GM19238 (cell line): ENCODE results near the gene MXD4.
A peak's percentile ranks its signal among the peaks of the same experiment; 100 is the strongest.

Experiments
- DNase-seq: peaks from one replicate; pipeline ENCODE4 v3.0.0; 2011; ENCODE audit warnings: low spot score; ENCODE audit not compliant: insufficient read length

MXD4 gene

DNA sequence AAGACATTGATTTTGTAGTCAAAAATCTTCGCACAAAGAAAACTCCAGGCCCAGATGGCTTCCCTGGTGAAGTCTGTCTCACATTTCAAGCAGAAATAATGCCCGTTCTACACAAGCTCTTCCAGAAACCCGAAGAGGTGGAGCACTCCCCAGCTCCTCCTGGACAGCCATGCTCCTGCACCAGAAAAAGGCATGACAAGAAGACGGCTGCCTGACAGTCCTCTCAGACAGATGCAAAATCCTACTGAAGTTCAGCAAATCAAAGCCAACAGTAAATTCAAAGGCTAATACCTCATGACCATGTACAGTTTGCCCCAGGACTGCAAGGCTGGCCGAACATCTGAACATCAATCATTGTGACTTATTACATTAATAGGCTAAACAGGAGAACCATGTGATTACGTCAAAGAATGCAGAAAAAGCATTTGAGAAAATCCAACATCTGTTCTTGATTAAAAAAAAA is 30.8 kb upstream of the MXD4 start:
- DNase-seq = no peak

DNA sequence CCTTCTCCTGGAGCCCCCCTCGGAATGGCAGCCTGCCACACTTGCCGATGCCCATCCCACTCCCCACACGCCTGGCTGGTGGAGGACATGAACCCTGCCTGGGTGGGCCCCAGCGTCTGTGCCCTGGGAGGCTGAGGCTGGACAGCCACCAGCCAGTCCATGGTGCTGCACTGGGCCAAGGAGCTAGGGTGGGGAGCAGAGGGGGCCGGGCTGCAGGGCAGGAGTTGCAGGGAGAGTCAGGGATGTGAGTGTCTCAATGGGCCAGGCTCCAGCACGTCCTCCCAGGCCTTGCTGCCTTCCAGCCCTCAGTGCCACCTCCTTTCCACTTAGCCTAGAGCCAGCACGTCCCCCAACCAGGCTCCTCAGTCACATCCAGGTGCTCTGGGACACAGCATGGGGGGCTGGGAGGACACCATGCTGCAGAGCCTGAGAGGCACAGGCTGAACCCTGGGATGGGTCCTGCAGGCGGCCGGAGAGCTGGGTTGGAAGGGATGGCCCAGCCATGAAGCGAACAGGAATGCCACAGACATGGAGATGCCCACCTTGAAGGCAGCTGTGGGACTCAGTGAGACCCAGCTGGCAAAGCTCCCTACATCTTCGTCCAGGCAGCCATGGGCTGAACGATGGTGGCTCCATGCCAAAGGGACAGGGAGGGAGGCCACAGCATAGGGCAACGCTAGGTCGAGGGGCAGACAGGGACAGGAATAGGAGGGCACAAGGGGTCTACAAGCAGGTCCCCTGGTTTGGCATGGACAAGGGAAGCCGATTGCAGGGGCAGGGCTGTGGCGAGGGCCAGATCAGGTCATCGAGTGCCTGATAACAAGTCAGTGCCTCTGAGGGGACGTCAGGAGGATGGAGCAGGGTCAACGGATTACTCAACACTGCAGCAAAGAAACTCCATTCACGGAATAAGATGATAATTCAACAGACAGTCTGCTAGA is 30.1 kb upstream of the MXD4 start:
- no peak for DNase-seq

DNA sequence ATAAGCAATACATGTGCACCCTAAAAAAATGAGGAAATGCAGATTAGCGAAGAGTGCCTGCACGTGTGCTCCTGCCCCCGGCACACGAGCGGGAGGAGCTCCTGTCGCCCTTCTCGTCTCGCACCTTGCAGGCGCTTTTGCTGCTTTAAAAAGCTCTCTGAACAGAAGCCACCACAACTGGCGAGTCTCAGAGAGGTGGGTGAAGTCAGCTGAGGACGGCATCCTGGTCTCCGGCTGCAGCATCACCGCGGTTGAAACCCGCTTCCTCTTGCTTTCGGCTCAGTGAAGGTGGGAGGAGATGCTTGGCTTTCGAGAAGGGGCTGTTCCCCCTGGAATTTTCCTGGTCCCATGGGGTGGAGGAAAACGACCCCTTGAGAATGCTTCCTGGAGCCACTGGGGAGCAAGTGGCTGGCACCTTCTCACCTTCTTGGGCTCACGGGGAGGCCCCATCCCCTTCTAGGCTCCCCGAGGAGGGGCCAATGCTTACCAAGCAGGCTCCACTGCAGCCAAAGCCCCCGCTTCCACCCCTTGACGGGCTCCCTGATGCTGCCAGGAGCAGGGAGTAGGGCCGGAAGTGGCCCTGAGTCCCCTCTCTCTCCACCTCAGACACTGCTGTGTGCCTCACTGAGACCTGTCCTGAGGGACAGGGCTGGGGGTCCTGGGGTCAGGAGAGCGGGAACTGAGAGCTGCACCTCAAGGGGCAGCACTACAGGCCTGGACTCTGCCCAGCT is 29.2 kb upstream of the MXD4 start:
- DNase-seq = peak; percentile 38

DNA sequence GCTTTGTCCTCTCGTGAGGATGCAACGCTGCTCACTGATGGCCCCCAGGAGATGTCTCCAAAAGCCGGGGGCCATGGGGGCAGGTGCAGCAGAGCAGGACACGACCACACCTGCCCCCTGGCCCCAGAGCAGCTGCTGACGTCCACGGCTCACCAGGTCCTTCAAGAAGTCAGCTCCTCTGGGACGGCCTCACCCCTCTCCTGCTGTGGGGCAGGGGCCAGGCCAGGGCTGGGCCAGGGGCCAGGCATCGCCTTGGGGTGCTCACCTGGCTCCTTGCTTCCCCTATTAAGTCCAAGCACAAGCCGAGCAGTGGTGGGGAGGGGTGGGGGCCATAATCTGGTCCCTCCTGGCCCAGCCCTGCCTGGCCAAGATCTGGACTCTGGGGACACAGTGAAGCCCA is 28.6 kb upstream of the MXD4 start:
- DNase-seq = no peak

DNA sequence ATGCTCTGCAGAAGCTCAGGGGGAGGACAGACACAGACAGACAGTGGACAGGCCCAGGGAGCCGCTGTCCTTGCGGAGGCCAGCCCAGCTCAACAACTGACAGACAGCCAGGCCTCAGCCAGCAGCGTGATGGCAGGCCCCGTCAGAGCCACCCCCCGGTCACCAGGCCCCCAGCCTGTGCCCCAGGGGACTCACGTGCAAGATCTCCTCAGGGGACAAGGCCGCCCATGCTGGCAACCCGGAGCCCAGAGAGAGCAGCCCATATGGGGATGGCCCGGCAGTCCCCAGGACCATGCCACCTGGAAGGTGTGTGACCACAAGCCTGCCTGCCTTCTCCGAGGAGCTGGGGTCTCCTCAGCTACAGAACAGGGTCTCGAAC is 28.0 kb upstream of the MXD4 start:
- DNase-seq = no peak

DNA sequence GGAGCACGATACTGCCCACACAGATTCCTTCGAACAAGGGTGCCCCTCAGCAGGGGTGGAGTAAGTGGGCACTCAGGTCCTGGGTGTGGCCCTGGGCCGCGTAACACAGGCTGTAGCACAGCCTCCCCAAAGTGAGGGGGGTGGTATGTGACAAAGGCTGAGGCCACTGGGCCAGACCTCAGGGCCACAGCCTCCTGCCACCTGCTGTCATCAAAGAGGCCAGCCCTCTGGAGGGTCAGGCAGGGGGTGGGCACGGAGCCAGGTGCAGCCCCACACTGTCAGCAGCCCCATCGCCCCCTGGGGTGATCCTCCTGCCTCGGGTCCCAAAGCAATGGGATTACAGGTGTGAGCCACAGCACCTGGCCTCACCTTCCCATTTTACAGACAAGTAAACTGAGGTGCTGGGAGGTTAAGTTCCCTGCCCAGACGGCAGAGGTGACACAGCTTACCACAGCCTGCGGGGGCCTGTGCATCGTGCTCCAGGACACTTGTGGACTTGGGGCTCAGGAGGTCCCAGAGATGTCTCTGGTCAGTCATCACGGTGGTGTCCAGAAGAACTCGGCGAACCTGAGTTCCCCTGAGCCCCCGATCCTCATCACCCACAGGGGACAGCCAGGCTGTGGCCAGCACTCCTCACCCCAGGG is 27.5 kb upstream of the MXD4 start:
- DNase-seq = no peak

DNA sequence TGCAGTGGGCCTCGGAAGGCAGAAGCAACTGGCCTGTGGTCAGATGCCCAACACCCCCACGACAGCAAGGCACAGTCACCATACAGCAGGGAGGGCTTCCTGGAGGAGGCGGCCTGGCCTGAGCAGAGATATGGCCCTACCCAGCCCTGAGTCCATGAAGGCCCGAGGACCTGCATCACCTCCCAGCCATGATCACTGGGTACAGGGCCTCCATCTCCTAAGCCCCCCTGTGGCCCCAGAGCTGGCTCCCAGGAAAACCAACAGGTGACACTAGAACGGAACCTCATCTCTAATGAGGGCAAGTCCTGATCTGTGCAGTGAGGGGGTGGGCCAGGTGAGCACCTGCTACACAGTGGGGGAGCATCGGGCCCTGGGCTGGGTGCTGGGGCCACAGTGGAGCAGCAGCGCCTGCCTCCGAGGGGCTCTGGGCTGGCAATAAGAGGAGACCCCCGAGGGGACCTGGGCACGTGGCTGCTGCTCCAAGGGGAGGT is 26.2 kb upstream of the MXD4 start:
- DNase-seq = no peak

DNA sequence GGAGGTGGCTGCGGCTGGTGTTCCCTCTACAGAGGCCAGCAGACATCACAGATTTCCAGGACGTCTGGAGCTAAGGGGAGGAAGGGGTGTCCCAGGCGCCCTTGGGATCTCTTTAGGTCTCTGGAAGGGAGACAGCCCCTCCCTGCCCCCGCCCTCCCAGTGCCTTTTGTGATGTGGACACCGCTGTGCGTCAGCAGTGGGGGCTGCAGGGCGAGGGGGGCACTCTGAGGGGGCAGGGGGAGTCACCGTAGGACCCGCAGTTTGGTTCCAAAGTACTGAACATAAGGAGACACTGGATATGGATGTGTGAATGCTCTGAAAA is 25.6 kb upstream of the MXD4 start:
- no peak for DNase-seq

DNA sequence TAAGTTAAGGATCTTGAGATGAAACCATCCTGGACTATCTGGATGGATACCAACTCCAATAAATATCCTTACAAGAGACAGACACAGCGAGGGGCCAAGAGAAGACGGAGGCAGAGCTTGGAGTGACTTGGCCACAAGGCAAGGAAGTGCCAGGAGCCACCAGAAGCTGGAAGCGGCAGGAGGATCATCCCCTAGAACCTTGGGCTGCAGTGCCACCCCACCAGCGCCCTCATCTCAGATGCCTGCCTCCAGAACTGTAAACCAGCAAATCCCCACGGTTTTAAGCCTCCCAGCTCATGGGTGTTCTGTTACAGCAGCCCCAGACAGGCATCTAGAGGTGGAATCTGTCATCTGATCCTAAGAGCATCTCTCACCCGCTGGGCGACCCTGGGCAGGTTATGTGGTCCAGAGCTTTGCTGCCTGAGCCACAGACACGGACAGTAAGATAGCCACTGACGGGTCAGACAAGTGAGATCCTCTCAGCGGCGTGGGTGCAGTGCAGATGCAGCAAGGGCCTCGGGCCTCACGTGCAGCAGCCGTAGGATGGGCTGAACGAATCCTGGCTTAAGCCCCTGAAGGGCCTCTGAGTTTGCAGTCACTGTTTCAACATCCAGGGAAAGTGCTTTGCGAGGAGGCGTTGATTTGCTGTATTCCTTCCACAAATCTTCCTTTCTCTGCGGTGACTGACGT is 25.1 kb upstream of the MXD4 start:
- no peak for DNase-seq

DNA sequence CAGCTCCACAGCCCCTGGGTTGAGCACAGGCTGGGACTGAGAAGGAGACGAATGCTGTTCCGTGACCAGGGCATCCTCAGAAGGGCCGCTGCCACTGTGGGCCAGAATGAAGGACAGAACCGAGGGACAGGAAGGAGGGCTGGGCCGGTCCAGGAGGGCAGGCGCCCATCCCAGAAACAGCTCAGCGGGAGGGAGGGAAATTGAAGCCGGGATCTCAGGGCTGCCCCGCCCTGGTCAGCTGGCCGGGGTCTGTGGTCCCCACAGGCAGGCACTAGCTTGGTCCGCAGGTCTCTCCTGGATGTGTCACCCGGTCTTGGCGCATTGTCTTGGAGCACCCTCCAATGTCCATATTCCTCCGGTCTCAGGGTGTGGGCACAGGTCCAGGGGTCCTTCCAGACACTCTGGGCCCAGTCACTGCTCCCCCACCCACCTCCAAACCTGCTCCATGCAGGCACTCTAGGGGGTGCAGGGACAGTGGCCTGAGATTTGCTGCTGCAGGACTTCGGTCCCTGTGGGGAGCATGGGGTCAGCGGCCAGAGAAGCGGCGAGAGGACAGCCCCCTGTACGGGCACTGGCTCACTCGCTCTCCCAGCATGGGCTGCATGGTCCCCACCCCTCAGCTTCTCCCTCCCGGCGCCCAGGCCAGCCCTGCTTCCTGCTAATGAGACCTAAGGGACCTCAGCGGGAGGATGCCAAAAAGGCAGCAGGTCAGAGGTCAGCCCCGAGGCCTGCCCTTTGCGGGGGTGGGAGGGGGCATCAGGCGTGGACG is 23.9 kb upstream of the MXD4 start:
- no peak for DNase-seq

DNA sequence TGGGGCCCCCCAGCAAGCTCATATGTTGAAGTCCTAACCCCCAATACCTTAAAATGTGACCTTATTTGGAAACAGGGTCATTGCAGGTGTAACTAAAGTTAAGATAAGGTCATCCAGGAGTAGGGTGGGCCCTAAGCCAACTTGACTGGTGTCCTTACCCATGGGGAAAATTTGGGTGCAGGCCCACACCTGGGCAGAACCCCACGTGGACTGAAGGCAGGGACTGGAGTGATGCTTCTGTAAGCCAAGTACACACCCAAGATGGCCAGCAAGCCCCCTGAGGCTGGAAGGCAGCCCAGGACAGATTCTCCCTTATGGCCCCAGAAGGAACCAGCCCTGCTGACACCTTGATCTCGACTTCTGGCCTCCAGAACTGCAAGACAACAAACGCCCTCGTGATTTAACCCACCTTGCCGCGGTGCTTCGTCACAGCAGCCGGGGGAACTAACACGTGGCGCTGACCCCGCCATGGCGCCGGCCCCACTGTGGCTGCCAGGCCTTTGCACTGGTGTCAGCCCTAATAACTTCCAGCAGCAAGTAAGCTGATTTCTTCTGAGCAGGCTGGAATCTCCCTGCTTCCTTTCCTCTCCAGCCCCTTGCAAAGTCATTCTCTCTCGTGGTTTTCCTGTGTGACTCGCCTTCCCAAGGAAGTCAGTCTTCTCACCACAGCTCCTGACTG is 23.2 kb upstream of the MXD4 start:
- no peak for DNase-seq

DNA sequence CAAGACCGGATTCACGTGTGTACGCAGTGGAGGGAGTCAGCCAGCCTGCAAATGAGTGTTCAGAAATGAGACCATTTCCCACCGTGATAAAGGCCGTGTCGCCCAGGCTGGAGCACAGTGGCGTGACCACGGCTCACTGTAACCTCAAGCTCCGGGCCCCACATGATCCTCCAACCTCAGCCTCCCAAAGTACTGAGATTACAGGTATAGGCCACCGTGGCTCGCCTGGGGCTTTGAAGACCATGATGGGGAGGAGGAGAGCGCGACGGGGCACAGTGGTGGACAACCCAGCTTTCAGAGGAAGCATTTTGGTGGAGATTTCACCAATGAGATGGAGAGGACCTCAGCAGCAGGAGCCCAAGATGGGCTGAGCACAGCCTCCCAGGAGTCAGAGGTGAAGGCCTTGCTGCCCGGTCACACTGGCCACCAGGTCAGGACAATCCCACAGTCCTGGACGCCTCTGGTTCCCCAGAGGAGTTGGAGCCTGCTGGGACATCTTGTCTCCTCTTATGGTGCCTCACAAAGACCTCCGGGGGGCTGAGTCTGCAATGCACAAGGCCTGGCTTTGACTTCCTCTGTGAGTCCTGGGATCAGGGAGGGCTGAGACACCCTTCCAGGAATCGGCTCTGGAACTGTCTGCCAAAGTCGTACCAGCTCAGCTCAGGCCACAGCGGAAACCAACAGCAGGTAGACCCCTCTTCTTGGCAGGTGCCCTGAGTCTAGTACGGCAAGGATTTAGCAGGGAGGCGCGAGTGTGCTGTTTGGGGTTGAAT is 22.4 kb upstream of the MXD4 start:
- DNase-seq = no peak

DNA sequence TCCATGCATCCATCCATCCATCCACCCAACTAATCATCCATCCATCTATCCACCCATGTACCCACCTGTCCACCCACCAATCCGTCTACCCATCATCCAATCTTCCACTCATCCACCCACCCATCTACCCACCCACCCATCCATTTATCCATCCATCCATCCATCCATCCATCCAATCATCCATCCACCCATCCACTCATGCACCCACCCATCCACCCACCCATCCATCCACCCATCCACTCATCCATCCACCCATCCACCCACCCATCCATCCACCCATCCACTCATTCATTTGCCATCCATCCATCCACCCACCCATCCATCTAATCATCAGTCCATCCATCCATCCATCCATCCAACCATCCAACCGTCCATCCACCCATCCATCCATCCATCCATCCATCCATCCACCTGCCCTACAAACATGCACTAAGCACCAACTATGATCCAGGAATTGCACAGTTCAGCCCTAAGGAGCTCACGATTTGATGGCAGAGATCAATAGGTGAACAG is 21.3 kb upstream of the MXD4 start:
- DNase-seq = no peak

DNA sequence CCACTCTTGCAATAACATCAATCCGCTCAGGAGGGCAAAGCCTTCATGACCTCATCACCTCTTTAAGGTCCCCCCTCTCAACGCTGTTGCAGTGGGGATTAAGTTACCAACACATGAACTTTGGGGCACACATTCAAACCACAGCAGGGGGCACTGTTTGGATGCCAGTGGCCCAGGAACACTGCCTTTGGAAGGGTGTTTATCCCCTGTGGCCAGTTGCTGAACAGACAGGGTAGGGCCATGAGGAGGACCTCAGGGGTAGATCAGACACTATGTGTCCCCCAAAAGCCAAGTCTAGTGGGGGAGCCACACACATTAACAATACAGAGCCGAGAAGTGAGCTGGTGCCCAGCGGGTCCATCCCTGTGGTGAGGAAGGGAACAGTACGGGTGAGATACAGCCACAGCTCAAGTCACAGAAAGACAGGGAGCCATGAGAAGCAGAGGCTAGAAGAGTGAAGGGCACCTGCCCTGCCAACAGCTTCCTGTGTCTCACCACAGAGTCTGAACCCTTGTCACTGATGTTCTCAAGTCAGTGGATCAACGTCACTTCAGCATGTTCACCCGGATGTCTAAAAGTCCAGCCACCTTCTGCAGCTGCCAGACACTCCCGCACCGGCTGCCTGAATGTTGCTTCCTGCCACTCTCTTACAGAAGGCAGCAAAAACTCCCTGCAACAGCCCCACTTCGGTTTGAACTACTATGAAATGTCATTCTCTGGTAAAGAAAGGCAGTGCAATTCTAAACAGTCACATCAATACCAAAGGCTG is 19.9 kb upstream of the MXD4 start:
- DNase-seq = peak; percentile 83

DNA sequence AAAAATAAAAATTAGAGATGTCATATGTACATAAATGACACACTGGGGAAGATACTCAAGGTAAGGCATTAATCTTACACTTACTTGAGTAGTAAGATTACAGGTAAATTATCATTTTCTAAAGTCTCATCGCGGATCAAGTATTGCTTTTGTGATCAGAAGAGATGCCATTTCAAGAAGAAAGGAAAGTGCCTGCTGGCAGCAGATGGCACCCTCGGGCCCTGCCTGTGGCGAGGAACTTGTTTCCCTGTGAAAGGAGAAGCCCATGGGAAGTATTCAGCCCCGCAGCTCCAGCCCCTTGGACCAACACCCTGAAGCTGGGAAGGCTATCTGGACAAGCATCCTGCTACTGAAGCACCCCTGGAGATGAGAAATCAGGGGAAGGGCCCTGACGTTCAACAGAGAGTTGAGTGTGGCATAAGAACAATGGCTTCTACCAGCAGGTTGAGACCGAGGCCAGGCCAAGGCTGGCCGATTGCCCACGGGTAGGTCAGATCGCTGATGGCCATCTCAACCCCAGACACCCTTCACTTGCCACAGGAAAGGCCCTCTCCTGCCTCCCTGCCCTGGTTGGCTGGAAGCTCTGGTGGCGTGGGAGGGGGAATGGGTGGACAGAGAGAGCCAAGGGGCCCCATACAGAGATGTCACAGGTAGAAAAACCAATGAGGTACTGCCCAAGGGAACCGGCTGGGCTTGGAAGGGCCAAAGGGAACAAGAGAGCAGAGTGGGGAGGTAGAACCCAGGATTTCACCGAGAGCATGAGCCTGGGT is 18.8 kb upstream of the MXD4 start:
- DNase-seq = no peak

DNA sequence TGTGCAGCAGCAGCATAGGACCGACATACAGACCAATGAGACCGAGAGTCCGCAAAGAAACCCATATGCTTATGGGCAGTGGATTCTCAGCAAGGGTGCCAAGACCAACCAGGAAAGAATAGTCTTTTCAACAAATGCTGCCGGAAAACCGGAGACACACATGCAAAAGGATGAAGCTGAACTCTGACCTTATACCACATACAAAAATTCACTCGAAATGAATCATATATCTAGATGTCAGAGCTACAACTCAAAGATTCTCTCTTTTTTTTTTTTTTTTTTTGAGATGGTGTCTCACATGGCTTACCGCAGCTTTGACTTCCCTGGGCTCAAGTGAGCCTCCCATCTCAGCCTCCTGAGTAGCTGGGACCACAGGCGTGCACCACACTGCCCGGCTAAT is 16.0 kb upstream of the MXD4 start:
- DNase-seq = no peak

DNA sequence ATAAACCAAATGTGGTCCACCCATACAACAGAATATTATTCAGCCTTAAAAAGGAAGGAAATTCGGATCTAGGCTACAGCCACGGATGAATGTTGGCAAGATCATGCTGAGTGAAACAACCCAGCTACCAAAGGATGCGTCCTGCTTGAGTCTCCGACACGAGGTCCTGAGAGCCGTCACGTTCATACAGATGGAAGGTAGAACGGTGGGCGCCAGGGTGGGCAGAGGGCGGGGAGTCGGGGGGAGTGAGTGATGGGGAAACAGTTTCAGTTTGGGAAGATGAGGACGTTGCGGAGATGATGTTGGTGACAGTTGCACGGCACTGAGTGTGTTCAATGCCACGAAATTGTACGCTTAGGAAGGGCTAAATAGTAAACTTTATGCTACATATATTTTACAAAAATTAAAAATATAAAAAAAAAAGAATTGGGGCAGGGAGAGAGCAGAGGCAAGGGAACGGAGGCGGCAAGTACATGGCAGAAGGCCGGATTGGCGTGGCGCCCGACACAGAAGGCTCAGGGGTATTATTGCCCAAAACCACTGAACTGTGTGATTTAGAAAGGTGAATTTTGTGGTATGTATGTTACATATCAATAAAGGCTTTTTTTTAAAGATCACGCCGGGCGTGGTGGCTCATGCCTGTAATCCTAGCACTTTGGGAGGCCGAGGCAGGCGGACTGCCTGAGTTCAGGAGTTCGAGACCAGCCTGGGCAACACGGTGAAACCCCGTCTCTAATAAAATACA is 14.8 kb upstream of the MXD4 start:
- no peak for DNase-seq
